ENCODE results near the gene CLK1.

- TF ChIP-seq, protein P1, sequence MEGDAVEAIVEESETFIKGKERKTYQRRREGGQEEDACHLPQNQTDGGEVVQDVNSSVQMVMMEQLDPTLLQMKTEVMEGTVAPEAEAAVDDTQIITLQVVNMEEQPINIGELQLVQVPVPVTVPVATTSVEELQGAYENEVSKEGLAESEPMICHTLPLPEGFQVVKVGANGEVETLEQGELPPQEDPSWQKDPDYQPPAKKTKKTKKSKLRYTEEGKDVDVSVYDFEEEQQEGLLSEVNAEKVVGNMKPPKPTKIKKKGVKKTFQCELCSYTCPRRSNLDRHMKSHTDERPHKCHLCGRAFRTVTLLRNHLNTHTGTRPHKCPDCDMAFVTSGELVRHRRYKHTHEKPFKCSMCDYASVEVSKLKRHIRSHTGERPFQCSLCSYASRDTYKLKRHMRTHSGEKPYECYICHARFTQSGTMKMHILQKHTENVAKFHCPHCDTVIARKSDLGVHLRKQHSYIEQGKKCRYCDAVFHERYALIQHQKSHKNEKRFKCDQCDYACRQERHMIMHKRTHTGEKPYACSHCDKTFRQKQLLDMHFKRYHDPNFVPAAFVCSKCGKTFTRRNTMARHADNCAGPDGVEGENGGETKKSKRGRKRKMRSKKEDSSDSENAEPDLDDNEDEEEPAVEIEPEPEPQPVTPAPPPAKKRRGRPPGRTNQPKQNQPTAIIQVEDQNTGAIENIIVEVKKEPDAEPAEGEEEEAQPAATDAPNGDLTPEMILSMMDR (IDR thresholded peaks at IDR 0.05) = no peak
- peak; percentile 96 to 97 for TF ChIP-seq POLR2A (IDR thresholded peaks at IDR 0.05)
Observed at GRCh38 chr2:200811333-200812121, 52.9 kb downstream of the CLK1 start, which contains the start of gene BZW1.

All from adrenal gland (tissue), 5 donors.